ENCODE results near the gene CNTN5.

- TF ChIP-seq, protein P1, sequence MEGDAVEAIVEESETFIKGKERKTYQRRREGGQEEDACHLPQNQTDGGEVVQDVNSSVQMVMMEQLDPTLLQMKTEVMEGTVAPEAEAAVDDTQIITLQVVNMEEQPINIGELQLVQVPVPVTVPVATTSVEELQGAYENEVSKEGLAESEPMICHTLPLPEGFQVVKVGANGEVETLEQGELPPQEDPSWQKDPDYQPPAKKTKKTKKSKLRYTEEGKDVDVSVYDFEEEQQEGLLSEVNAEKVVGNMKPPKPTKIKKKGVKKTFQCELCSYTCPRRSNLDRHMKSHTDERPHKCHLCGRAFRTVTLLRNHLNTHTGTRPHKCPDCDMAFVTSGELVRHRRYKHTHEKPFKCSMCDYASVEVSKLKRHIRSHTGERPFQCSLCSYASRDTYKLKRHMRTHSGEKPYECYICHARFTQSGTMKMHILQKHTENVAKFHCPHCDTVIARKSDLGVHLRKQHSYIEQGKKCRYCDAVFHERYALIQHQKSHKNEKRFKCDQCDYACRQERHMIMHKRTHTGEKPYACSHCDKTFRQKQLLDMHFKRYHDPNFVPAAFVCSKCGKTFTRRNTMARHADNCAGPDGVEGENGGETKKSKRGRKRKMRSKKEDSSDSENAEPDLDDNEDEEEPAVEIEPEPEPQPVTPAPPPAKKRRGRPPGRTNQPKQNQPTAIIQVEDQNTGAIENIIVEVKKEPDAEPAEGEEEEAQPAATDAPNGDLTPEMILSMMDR (IDR thresholded peaks at IDR 0.05), result no peak
- TF ChIP-seq POLR2A (IDR thresholded peaks at IDR 0.05), result no peak
Observed at GRCh38 chr11:100302824-100303223, 1282.1 kb downstream of the CNTN5 start.

Data from lower leg skin (tissue), 3 donors.